ENCODE measurements around the gene NDUFAF5.

DNA sequence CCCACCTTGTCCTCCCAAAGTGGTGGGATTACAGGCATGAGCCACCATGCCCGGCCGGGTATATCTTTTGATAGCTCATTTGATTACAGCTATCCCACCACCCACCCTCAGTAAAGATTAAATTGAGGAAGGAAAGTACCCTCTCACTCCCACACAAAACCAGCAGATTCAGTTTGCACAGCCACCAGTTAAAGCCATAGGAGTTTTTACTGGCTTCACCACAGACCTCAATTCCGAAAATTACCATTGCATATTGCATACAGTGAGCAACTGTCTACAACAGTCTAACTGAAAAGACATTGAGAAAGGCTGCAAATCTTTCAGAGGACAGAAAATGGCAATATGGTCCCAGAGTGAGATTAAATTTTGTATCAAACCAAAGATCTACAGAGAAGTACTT is 35.0 kb upstream of the NDUFAF5 start:
- TF ChIP-seq, protein P1, sequence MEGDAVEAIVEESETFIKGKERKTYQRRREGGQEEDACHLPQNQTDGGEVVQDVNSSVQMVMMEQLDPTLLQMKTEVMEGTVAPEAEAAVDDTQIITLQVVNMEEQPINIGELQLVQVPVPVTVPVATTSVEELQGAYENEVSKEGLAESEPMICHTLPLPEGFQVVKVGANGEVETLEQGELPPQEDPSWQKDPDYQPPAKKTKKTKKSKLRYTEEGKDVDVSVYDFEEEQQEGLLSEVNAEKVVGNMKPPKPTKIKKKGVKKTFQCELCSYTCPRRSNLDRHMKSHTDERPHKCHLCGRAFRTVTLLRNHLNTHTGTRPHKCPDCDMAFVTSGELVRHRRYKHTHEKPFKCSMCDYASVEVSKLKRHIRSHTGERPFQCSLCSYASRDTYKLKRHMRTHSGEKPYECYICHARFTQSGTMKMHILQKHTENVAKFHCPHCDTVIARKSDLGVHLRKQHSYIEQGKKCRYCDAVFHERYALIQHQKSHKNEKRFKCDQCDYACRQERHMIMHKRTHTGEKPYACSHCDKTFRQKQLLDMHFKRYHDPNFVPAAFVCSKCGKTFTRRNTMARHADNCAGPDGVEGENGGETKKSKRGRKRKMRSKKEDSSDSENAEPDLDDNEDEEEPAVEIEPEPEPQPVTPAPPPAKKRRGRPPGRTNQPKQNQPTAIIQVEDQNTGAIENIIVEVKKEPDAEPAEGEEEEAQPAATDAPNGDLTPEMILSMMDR (IDR thresholded peaks at IDR 0.05; ENCODE audit: poor library complexity): no peak
- TF ChIP-seq EZH2 (IDR thresholded peaks at IDR 0.05; ENCODE audit: borderline replicate concordance): no peak
- no peak for TF ChIP-seq EZH2phosphoT487 (IDR thresholded peaks at IDR 0.05; ENCODE audit: low read depth, severe bottlenecking, unreplicated experiment)

Measured in hepatocyte (in vitro differentiated cells).